Kidney epithelial cell (primary cell): ENCODE data around the gene APBA1. TPM values are rescaled to one million over a fixed set of nuclear protein-coding genes. Genes with fewer than 3 reads are reported as not detected.

Source experiments
- DNase-seq: peaks from one replicate; pipeline ENCODE4 v3.0.0-alpha.2; 2010; ENCODE audit warnings: low read depth
- H3K27me3 ChIP-seq: 2 replicates; pipeline ENCODE4 v1.6.0; 2011; ENCODE audit warnings: low read length; ENCODE audit not compliant: control insufficient read depth, insufficient read depth
- H3K36me3 ChIP-seq: 2 replicates; pipeline ENCODE4 v1.5.1; 2011; ENCODE audit warnings: low read length; ENCODE audit not compliant: control insufficient read depth, insufficient read depth
- H3K4me3 ChIP-seq: 2 replicates; pipeline ENCODE4 v1.5.1; 2011; ENCODE audit warnings: low read depth, mild to moderate bottlenecking, control low read depth, low read length
- CTCF ChIP-seq: IDR thresholded peaks from 2 replicates; pipeline ENCODE4 v1.5.1; 2011; ENCODE audit warnings: mild to moderate bottlenecking, moderate library complexity, low read length, control low read depth, inconsistent platforms; ENCODE audit not compliant: insufficient read depth, poor library complexity, severe bottlenecking
- total RNA-seq: library from RNA; depleted of rRNA; stranded (reverse); fragments of >200 nt; gene quantifications from 2 replicates; pipeline ENCODE4 v1.2.3, GENCODE V29; 2015

The APBA1 gene
- total RNA-seq, 1 donor from 2014 or later = 1.1 TPM

DNA sequence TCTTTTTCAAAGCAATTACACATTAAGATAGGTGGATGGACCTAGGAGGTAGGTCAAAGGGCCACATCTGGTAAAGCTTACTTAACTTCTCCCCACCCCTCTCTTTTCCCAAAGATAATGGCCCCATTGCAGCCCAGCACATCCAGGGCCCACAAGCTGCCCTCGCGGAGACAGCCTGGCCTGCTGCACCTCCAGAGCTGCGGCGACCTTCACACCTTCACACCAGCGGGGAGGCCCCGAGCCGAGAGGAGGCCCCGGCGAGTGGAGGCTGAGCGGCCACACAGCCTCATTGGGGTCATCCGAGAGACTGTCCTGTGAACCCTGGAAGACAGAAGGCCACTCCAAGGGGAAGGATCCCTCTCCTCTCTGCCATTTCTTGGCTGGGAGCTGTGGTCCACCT lies 280.7 kb downstream of the APBA1 start:
- Histone ChIP-seq H3K4me3 (no peak overlapping the region), H3K36me3 (no peaks in the 10 kb centered on the region), H3K27me3 (no peaks in the 10 kb centered on the region)
- DNase-seq = no peak
- no peak for TF ChIP-seq CTCF

DNA sequence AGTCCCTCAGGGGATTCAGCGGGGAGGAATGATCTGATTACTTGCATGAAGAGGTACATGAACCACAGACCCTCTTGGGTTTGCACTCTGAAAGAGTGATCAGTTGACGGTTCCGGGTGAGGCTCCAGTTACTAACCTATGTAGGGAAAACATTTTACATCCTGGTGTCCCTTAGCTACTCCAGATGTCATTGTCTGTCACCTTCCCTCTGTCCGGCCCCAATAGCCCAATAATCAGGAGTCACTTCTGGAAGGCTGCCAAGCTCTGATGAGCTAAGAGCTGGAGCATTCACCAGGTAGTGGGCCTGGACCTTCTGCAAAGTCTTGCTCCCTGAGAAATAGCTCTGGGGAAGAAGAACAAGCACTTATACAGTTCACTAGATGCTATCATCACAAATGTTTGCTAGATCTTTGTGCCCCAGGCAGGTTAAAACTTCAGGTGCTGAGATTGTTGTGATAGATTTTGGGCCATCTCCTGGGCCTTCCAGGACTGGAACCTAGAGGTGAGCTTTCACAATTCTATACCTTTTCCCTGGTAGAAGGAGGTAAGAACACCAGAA lies 282.7 kb downstream of the APBA1 start:
- TF ChIP-seq CTCF = no peak

GRCh38 chr9:69388596-69388995 lies 283.6 kb downstream of the APBA1 start:
- Histone ChIP-seq H3K36me3 (no peaks in the 10 kb centered on the region), H3K27me3 (no peaks in the 10 kb centered on the region), H3K4me3 (no peak overlapping the region)
- TF ChIP-seq CTCF = no peak
- no peak for DNase-seq

More for the DNA sequence above, 282.7 kb downstream of the APBA1 start:
- no peak for DNase-seq
- no peak overlapping the region for H3K4me3 ChIP-seq
- no peaks in the 10 kb centered on the region for H3K36me3 ChIP-seq
- H3K27me3 ChIP-seq = no peaks in the 10 kb centered on the region

DNA sequence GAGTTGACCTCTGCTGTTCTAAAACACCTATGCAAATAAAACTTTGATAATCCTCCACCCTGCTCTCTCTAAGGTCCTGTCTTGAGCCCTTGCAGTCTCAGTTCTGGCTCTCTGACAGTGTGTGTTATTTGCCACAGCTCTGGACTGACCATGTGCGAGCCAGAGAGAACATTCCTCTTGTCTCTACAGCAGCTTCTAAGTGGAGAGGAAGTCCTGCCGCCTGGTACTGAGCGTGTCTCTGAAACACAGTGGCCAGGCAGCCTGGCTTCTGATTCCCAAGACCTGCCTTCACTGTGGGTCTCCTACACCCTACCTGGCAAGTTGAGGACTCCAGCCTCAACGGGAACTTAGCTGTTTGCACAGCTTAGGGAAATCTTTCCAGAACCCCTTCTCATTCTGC lies 285.5 kb downstream of the APBA1 start:
- Histone ChIP-seq H3K4me3 (no peak overlapping the region), H3K36me3 (no peaks in the 10 kb centered on the region), H3K27me3 (no peaks in the 10 kb centered on the region)
- DNase-seq = no peak
- no peak for TF ChIP-seq CTCF

DNA sequence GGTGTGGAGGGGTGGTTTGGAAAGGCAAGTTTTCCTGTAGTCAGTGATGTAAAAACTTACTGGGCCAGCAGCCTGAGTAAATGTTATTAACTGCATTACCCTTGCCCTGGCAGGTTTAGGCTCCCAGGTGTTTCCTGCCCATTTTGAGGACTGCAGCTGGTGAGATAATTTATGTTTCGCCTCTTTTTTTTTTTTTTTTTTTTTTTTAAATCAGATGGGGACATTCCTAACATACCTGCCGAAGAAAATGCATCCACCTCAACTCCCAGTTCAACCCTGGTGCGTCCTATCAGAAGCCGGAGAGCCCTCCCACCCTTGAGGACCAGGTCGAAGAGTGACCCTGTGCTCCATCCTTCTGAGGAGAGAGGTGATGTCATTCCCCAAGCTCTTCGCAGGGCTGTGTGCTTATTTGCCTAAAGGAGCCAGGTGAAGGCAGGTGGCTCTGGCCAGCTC lies 286.6 kb downstream of the APBA1 start:
- no peaks in the 10 kb centered on the region for H3K27me3 ChIP-seq
- no peak overlapping the region for H3K4me3 ChIP-seq
- DNase-seq = no peak
- no peak for TF ChIP-seq CTCF
- H3K36me3 ChIP-seq = no peaks in the 10 kb centered on the region

DNA sequence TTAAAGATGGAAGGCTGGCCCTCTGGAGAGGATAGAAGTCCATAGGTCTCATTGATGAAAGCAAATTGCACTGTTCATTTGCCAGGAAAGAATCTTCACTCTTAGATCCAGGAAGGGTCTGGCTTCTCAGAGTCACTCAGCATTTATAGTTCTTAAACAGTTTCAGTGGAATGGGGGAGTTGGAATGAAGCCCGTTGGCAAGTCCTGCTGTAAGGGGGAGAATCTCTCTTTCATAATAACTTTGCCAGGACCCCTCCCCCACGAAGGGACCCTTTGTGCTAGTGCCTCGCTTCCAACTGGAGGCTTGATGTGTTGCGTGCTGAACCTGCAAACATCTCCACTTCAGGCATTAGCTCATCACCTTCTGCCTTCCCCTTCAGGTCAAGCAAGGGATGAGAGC lies 290.0 kb downstream of the APBA1 start:
- TF ChIP-seq CTCF = no peak
- Histone ChIP-seq H3K27me3 (no peaks in the 10 kb centered on the region), H3K4me3 (no peak overlapping the region), H3K36me3 (no peaks in the 10 kb centered on the region)
- no peak for DNase-seq
